Neural crest cell (in vitro differentiated cells): ENCODE data around the gene SLC22A5. TPM values are rescaled to one million over a fixed set of nuclear protein-coding genes. Genes with fewer than 3 reads are reported as not detected.

Experiments used
- DNase-seq: peaks from one replicate; pipeline ENCODE4 v3.0.0; 2021; ENCODE audit warnings: low read depth, mixed read lengths, low spot score
- H3K27ac Mint-ChIP-seq: one replicate; pipeline ENCODE4 v1.8.0; 2021; ENCODE audit warnings: mild to moderate bottlenecking, mixed read lengths; ENCODE audit not compliant: unreplicated experiment
- H3K27me3 Mint-ChIP-seq: 2 replicates; pipeline ENCODE4 v1.8.0; 2021; ENCODE audit warnings: low read depth, mild to moderate bottlenecking, mixed read lengths
- H3K36me3 Mint-ChIP-seq: 2 replicates; pipeline ENCODE4 v1.8.0; 2021; ENCODE audit warnings: low read depth, mild to moderate bottlenecking, mixed read lengths
- H3K4me1 Mint-ChIP-seq: 2 replicates; pipeline ENCODE4 v1.8.0; 2021; ENCODE audit warnings: mixed read lengths
- H3K4me3 Mint-ChIP-seq: one replicate; pipeline ENCODE4 v1.8.0; 2021; ENCODE audit warnings: mild to moderate bottlenecking, mixed read lengths
- H3K9me3 Mint-ChIP-seq: 2 replicates; pipeline ENCODE4 v1.8.0; 2021; ENCODE audit warnings: mixed read lengths
- CTCF ChIP-seq: fragments of 200-600 bp; sonication (generic); conservative IDR thresholded peaks from 2 replicates; pipeline ENCODE4 v1.5.0; 2021; ENCODE audit warnings: antibody characterized with exemption, mild to moderate bottlenecking
- total RNA-seq: library from RNA; stranded (reverse); gene quantifications from 2 replicates; pipeline ENCODE4 v1.2.1, GENCODE V29; 2021

The SLC22A5 gene
- total RNA-seq, 1 donor from 2014 or later = 5.6 TPM

- Mint-ChIP-seq H3K4me1 (no peaks in the 10 kb centered on the region), H3K36me3 (peaks cover 14% of the 10 kb centered on the region)
Observed at GRCh38 chr5:132342291-132343180, 27.0 kb upstream of the SLC22A5 start.

GRCh38 chr5:132344775-132345514 is 24.6 kb upstream of the SLC22A5 start:
- TF ChIP-seq CTCF = no peak
- H3K9me3 Mint-ChIP-seq = peaks cover 9% of the 10 kb centered on the region
- no peaks in the 10 kb centered on the region for H3K4me1 Mint-ChIP-seq
- peaks cover 31% of the 10 kb centered on the region for H3K36me3 Mint-ChIP-seq
- no peak overlapping the region for H3K27ac Mint-ChIP-seq
- H3K27me3 Mint-ChIP-seq = no peaks in the 10 kb centered on the region
- no peak overlapping the region for H3K4me3 Mint-ChIP-seq
- DNase-seq = no peak

More at GRCh38 chr5:132342291-132343180, 27.0 kb upstream of the SLC22A5 start:
- Mint-ChIP-seq H3K4me3 (no peak overlapping the region), H3K27ac (no peak overlapping the region), H3K9me3 (peaks cover 3% of the 10 kb centered on the region), H3K27me3 (no peaks in the 10 kb centered on the region)
- TF ChIP-seq CTCF = no peak
- DNase-seq = no peak

DNA sequence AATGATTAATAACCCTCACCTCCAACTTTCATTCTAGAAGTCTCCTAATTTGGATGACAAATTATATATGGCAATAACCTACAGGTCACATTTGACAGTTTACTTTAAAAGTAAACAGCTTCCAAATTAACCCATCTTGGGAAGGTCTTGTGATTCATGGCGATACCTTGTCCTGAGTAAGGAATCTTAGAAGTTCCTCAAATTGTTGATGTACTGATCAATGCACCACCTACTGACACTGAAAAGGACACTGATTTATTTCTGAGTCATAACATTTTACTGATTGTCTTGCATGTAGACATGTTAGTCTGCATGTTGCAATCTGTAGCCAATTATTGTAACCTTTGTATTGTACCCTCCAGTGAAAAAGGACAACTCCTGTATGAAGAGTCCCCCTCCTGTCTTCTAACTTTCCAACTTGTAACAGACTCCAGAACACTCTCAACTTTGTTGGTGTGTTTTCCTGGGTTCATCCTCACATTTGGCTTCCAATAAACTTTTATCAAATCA is 16.0 kb upstream of the SLC22A5 start:
- H3K4me1 Mint-ChIP-seq = no peaks in the 10 kb centered on the region
- no peak overlapping the region for H3K27ac Mint-ChIP-seq
- H3K36me3 Mint-ChIP-seq = peaks cover 25% of the 10 kb centered on the region
- H3K4me3 Mint-ChIP-seq = no peak overlapping the region
- no peak for TF ChIP-seq CTCF
- no peak for DNase-seq
- H3K9me3 Mint-ChIP-seq = peaks cover 4% of the 10 kb centered on the region
- H3K27me3 Mint-ChIP-seq = no peaks in the 10 kb centered on the region

GRCh38 chr5:132354381-132355139 is 14.9 kb upstream of the SLC22A5 start:
- no peak for DNase-seq
- Mint-ChIP-seq H3K36me3 (peaks cover 18% of the 10 kb centered on the region), H3K9me3 (peaks cover 4% of the 10 kb centered on the region), H3K27ac (no peak overlapping the region), H3K4me3 (no peak overlapping the region), H3K4me1 (no peaks in the 10 kb centered on the region), H3K27me3 (no peaks in the 10 kb centered on the region)
- TF ChIP-seq CTCF = no peak

DNA sequence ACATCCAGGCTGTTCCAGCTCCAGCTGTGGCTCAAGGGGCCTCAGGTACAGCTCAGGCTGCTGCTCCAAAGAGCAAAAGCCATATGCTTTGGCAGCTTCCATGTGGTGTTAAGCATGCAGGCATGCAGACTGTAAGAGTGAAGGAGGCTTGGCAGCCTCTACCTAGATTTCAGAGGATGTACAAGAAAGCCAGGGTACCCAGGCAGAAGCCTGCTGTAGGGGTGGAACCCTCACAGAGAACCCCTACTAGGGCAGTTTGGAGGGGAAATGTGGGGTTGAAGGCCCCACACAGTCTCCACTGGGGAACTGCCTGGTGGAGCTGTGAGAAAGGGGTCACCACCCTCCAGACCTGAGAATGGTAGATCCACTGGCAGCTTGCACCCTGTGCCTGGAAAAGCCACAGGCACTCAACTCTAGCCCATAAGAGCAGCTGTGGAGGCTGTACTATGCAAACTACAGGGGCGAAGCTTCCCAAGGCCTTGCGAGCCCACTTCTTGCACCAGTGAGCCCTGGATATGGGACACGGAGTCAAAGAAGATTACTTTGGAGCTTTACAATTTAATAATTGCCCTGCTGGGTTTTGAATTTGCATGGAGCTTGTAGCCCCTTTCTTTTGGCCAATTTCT is 14.3 kb upstream of the SLC22A5 start:
- TF ChIP-seq CTCF = no peak
- H3K4me3 Mint-ChIP-seq = no peak overlapping the region
- H3K27me3 Mint-ChIP-seq = no peaks in the 10 kb centered on the region
- DNase-seq = no peak
- peaks cover 13% of the 10 kb centered on the region for H3K36me3 Mint-ChIP-seq
- no peaks in the 10 kb centered on the region for H3K9me3 Mint-ChIP-seq
- no peaks in the 10 kb centered on the region for H3K4me1 Mint-ChIP-seq
- no peak overlapping the region for H3K27ac Mint-ChIP-seq
